ENCODE data around the gene SURF4.

SURF4 gene

DNA sequence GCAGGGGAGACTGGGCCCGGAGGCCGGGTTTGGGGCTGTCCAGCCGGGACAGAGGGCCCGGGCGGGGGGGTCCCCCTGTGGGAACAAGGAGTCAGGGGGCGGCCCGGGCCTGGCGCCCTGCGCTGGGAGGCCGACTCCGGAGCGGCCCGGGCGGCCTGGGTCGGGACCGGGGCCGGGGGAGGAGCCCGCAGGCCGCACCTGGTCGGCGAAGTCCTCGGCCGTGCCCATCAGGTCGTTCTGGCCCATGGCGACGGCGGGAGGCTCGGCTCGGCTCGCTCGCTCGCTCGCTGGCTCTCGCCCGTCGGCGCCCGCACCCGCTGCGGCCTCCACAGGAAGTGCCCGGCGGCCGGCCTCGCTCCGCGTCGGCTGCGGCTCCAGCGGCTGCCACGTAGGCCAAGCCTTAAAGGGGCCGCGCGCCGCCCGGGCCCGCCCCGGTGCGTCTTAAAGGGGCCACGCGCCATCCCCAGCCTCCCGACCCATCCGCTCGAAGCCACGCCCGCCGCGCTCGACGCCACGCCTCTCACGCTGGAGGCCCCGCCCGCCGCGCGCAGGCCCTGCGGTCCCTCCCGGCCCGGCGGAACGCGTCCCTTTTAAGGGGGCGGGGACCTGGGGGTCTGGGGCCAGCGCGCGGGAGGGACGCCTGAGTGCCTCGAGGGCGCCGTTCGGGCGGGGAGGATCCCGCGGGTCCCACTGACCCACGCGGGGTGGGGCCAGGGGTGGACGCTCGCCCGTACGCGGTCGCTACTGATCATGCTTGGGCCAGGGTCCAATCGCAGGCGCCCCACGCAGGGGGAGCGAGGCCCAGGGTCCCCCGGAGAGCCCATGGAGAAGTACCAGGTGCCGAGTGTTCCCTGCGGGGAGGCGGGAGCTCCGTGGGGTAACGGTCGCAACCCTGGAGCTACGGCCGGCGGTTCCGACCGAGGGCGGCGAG lies at the start of gene SURF4, which contains the start of gene STKLD1:
TSS of gene SURF4 (minus strand) at position 337 of the 931 bp plus-strand sequence. CDS start at position 246, 91 bp downstream.
TSS of gene STKLD1 (plus strand) at position 643 of the 931 bp plus-strand sequence. CDS start at position 751, 108 bp downstream.
- peak; percentile 99 for DNase-seq (ENCODE audit: low read depth)
- no peaks in the 10 kb centered on the region for H3K9me3 ChIP-seq (ENCODE audit: control insufficient read depth, low read length)
- peak within 1 kb of the TSS; percentile 96 for H3K4me3 ChIP-seq (ENCODE audit: low read length)
- H3K4me1 ChIP-seq (ENCODE audit: control insufficient read depth, insufficient read depth, low read length), result peaks cover 55% of the 10 kb centered on the region
- H3K36me3 ChIP-seq (ENCODE audit: control insufficient read depth, insufficient read depth, low read length, severe bottlenecking), result peaks cover 10% of the 10 kb centered on the region
- H3K27me3 ChIP-seq (replicated peaks; ENCODE audit: control insufficient read depth, insufficient read depth, low read length), result no peaks in the 10 kb centered on the region
- peak within 1 kb of the TSS; percentile 99 for H3K9ac ChIP-seq (ENCODE audit: low read length)

DNA sequence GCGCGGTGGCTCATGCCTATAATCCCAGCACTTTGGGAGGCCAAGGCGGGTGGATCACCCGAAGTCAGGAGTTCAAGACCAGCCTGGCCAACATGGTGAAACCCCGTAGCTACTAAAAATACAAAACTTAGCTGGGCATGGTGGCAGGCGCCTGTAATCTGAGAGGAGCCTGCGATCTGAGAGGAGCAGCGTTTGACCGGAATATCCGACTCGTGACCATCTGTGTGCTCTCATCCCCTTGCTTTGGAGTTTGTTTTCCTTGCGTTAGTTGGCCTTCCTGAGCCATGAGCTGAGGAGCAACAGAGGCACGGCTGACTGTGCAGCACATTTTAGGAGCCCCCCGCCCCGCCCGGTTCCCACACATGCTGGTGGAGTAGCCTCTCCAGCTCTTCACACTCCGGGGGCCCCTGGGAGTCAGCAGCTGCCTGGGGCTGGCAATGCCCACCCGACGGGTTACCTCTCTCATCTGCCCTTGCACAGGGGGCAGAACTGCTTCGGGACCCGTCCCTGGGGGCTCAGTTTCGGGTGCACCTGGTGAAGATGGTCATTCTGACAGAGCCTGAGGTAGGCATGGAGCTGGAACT lies 49.3 kb upstream of the SURF4 start:
- Histone ChIP-seq H3K36me3 (ENCODE audit: control insufficient read depth, insufficient read depth, low read length, severe bottlenecking) (no peaks in the 10 kb centered on the region), H3K9ac (ENCODE audit: low read length) (no peak overlapping the region), H3K4me3 (ENCODE audit: low read length) (no peak overlapping the region), H3K27me3 (replicated peaks; ENCODE audit: control insufficient read depth, insufficient read depth, low read length) (peaks cover 12% of the 10 kb centered on the region), H3K9me3 (ENCODE audit: control insufficient read depth, low read length) (no peaks in the 10 kb centered on the region), H3K4me1 (ENCODE audit: control insufficient read depth, insufficient read depth, low read length) (no peaks in the 10 kb centered on the region)
- no peak for DNase-seq (ENCODE audit: low read depth)

DNA sequence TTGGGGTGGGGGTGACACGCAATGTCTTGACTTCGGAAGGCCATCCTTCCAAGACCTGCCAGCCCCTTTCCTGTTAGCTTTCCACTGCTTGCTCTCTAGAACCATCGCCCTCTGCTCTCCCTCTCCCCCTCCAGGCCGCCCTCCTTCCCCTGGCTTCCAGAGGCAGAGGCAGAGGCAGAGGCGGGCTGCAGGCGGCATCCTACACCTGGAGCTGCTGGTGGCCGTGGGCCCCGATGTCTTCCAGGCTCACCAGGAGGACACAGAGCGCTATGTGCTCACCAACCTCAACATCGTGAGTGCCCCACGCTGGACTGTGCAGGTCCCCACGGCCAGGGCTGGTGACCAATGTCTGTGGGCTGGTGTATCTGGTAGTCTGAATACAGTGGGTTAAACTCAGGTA lies 48.3 kb upstream of the SURF4 start:
- Histone ChIP-seq H3K4me1 (ENCODE audit: control insufficient read depth, insufficient read depth, low read length) (no peaks in the 10 kb centered on the region), H3K9me3 (ENCODE audit: control insufficient read depth, low read length) (no peaks in the 10 kb centered on the region), H3K36me3 (ENCODE audit: control insufficient read depth, insufficient read depth, low read length, severe bottlenecking) (no peaks in the 10 kb centered on the region), H3K27me3 (replicated peaks; ENCODE audit: control insufficient read depth, insufficient read depth, low read length) (peaks cover 12% of the 10 kb centered on the region), H3K4me3 (ENCODE audit: low read length) (no peak overlapping the region), H3K9ac (ENCODE audit: low read length) (no peak overlapping the region)
- DNase-seq (ENCODE audit: low read depth), result no peak

DNA sequence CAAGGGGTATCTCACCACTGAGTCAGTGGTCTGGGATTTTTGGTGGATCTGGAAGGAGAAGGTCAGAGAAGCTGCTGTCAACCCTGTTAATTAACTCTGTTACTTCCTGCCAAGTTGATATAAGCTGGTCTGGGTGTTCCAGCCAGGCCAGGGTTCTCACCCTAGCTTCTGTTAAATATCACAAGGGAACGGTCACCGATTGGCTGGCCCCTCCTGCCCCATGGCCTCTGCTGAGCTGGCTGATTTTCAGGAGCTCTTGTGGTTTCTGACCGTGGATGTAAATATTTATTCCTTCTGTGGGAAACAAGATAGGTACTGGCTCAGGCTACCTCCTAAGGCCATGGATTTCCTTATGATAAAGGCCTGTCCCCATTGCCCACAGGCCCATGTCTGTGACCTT lies 47.4 kb upstream of the SURF4 start:
- Histone ChIP-seq H3K4me3 (ENCODE audit: low read length) (no peak overlapping the region), H3K9ac (ENCODE audit: low read length) (no peak overlapping the region), H3K36me3 (ENCODE audit: control insufficient read depth, insufficient read depth, low read length, severe bottlenecking) (no peaks in the 10 kb centered on the region), H3K4me1 (ENCODE audit: control insufficient read depth, insufficient read depth, low read length) (peaks cover 3% of the 10 kb centered on the region), H3K9me3 (ENCODE audit: control insufficient read depth, low read length) (no peaks in the 10 kb centered on the region), H3K27me3 (replicated peaks; ENCODE audit: control insufficient read depth, insufficient read depth, low read length) (peaks cover 12% of the 10 kb centered on the region)
- no peak for DNase-seq (ENCODE audit: low read depth)

DNA sequence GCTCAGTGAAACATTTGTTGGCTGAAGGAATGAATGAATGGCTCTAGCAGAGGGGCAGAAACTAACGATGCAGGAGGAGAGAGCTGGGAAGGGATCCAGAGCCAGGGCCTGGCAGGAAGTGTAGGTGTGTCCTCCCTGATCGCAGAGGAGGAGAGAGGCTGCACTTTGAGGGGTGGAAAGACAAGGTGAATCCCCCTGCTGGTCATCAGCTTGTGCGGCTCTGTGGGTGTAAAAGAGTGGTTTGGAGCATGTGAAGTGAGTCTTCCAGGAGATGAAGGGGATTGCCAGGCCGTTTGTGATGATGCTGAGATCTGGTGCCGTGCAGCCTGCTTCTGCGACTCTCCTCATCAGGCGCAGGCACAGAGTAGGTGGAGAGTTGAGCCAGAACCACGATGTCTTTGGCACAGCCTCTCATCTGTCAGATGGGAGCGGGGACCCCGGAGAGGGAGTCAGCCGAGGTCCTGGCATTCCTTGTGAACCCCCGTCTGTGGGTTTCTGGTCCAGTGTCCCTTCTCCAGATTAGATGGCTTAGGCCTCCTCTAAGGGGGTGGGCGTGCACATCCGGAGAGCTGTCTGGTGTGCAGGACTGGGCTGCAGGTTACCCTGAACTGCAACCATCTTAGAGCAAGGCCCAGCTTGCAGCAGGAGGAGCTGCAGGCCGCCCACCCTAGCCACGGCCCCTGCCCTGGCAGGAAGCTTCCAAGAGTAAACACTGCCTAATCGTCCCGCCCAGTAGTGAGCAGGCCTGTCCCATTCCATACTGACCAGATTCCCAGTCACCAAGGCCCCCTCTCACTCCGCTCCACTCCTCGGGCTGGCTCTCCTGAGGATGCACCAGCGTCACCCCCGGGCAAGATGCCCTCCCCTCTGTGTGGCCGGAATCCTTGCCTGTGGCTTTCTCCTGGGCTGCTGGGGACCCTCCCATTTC lies 46.0 kb upstream of the SURF4 start, which contains the start of gene ADAMTS13:
TSS of gene ADAMTS13 (plus strand) at position 753 of the 928 bp plus-strand sequence. CDS start at position 830, 77 bp downstream.
- H3K36me3 ChIP-seq (ENCODE audit: control insufficient read depth, insufficient read depth, low read length, severe bottlenecking), result no peaks in the 10 kb centered on the region
- no peaks in the 10 kb centered on the region for H3K9me3 ChIP-seq (ENCODE audit: control insufficient read depth, low read length)
- H3K4me3 ChIP-seq (ENCODE audit: low read length), result no peak within 1 kb of the TSS
- H3K9ac ChIP-seq (ENCODE audit: low read length), result no peak within 1 kb of the TSS
- H3K27me3 ChIP-seq (replicated peaks; ENCODE audit: control insufficient read depth, insufficient read depth, low read length), result no peaks in the 10 kb centered on the region
- no peak for DNase-seq (ENCODE audit: low read depth)
- H3K4me1 ChIP-seq (ENCODE audit: control insufficient read depth, insufficient read depth, low read length), result peaks cover 5% of the 10 kb centered on the region

DNA sequence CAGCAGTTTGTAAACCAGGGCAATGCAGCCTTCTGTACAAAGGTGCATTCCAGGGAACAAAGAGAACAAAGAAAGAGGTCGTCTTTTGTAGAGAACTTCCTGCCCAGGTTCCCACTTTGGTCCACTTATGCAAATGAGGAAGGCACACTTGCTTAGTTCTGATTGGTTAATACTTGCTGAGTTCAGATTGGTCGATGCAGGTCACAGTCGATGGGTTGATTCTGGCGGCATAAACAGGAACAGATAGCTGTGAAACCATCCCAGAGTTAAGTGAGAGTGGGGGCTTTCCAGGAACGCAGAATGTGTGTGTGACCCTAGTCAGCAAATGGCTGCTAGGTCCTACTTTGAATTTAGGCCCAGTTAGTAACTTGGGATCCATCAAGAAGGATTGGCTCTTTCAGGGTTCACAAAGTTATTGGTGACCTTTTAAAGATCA lies 44.5 kb upstream of the SURF4 start:
- Histone ChIP-seq H3K9me3 (ENCODE audit: control insufficient read depth, low read length) (no peaks in the 10 kb centered on the region), H3K36me3 (ENCODE audit: control insufficient read depth, insufficient read depth, low read length, severe bottlenecking) (peaks cover 3% of the 10 kb centered on the region), H3K9ac (ENCODE audit: low read length) (no peak overlapping the region), H3K27me3 (replicated peaks; ENCODE audit: control insufficient read depth, insufficient read depth, low read length) (no peaks in the 10 kb centered on the region), H3K4me1 (ENCODE audit: control insufficient read depth, insufficient read depth, low read length) (peaks cover 15% of the 10 kb centered on the region), H3K4me3 (ENCODE audit: low read length) (no peak overlapping the region)
- DNase-seq (ENCODE audit: low read depth), result no peak

DNA sequence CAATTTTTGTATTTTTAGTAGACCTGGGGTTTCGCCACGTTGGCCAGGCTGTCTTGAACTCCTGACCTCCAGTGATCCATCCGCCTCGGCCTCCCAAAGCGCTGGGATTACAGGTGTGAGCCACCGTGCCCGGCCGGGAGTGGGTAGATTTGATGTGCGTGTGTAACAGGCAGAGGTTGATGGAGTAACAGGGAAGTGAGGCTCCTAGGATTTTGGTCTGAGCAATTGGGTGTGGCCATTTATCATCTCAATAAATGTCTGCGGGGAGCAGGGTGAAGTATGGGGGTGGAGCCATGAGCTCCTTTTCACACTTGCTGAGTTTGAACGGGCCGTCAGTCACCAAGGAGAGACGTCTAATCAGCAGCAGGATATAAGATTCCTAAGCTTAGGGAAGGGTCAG lies 43.1 kb upstream of the SURF4 start:
- Histone ChIP-seq H3K4me3 (ENCODE audit: low read length) (peak overlapping the region; percentile 95), H3K27me3 (replicated peaks; ENCODE audit: control insufficient read depth, insufficient read depth, low read length) (no peaks in the 10 kb centered on the region), H3K9ac (ENCODE audit: low read length) (peak overlapping the region; percentile 93), H3K36me3 (ENCODE audit: control insufficient read depth, insufficient read depth, low read length, severe bottlenecking) (peaks cover 15% of the 10 kb centered on the region), H3K4me1 (ENCODE audit: control insufficient read depth, insufficient read depth, low read length) (peaks cover 15% of the 10 kb centered on the region), H3K9me3 (ENCODE audit: control insufficient read depth, low read length) (no peaks in the 10 kb centered on the region)
- DNase-seq (ENCODE audit: low read depth), result no peak

DNA sequence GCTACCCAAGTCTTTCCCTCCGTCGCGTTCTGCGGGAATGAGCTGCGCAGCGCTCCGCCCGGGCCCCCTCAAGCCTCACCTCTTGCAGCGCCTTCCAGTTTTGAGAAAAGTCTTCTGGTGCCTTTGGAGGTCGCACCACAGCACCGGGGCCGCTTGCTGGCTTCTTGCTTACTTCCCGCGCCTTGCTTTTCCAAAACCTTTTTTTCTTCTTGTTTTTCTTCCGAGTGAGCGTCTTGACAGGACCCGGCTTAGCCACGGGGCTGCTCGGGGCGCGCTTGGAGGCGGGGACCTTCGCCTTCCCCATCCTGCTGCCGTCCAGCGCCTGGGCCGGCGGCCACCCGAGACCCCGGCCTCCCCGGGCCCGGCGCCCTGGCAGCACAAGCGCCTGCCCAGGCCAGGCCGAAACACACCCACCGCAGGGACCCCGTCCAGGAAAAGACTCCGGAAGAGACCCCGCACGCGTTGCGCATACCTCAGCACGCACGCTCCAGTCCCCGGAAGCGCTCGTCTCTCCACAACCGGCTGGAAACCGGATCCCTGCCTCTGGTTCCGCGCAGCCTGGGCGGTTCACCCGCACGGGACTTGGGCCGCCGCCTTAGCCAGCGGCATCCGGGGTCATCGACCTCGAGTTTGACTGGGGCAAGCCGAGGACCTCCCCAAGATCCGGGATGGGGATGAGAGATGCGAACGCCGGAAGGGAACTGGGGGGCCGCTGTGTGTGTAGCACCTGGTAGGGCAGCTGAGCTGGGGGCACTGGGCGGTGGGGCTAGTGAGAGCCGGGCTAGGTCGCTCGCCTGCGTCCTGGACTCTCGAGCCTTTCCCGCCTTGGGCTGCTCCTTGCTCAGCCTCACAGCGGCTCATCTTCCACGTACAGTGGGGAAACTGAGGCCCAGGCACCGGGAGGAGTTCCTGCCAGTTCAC lies 41.9 kb upstream of the SURF4 start, which contains the start of gene REXO4:
TSS of gene REXO4 (minus strand) at position 470 of the 921 bp plus-strand sequence. CDS start at position 304, 166 bp downstream.
- peak; percentile 92 for DNase-seq (ENCODE audit: low read depth)
- Histone ChIP-seq H3K9me3 (ENCODE audit: control insufficient read depth, low read length) (no peaks in the 10 kb centered on the region), H3K4me1 (ENCODE audit: control insufficient read depth, insufficient read depth, low read length) (peaks cover 15% of the 10 kb centered on the region), H3K9ac (ENCODE audit: low read length) (peak within 1 kb of the TSS; percentile 93), H3K36me3 (ENCODE audit: control insufficient read depth, insufficient read depth, low read length, severe bottlenecking) (peaks cover 24% of the 10 kb centered on the region), H3K4me3 (ENCODE audit: low read length) (peak within 1 kb of the TSS; percentile 95), H3K27me3 (replicated peaks; ENCODE audit: control insufficient read depth, insufficient read depth, low read length) (no peaks in the 10 kb centered on the region)

DNA sequence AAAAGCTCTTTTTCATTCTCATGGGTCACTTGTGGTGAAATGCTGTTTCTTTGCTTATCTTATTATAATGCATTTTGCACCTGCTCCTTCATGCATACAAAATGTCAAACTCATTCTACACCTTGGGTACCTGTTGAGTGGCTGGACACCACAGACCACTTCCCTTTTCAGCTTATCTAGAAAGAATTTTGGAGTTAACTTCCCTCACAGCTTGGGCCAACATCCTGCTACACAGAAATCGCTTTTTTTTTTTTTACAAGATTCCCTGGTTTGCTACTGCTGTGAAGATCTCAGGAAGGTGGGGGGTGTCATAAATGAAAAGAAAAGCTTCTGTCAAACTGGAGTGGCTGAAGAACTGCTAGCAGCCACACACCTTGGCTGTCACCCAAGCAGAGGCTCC lies 39.3 kb upstream of the SURF4 start:
- Histone ChIP-seq H3K9ac (ENCODE audit: low read length) (no peak overlapping the region), H3K4me1 (ENCODE audit: control insufficient read depth, insufficient read depth, low read length) (peaks cover 15% of the 10 kb centered on the region), H3K27me3 (replicated peaks; ENCODE audit: control insufficient read depth, insufficient read depth, low read length) (no peaks in the 10 kb centered on the region), H3K4me3 (ENCODE audit: low read length) (no peak overlapping the region), H3K9me3 (ENCODE audit: control insufficient read depth, low read length) (no peaks in the 10 kb centered on the region), H3K36me3 (ENCODE audit: control insufficient read depth, insufficient read depth, low read length, severe bottlenecking) (peaks cover 46% of the 10 kb centered on the region)
- DNase-seq (ENCODE audit: low read depth), result no peak

DNA sequence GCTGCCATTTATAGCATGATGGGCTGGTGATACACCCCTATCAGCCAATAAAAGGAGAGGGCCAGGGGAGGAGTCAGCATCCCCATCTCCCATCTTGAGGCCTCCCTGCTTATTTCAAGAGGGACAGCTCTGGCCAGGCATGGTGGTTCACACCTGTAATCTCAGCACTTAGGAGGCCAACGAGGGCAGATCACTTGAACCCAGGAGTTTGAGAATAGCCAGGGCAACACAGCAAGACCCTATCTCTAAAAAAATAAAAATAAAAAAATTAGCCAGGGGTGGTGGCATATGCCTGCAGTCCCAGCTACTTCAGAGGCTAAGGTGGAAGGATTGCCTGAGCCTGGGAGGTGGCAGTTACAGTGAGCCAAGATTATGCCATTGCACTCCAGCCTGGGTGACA lies 32.2 kb upstream of the SURF4 start:
- no peak for DNase-seq (ENCODE audit: low read depth)
- Histone ChIP-seq H3K36me3 (ENCODE audit: control insufficient read depth, insufficient read depth, low read length, severe bottlenecking) (peaks cover 68% of the 10 kb centered on the region), H3K9ac (ENCODE audit: low read length) (no peak overlapping the region), H3K4me3 (ENCODE audit: low read length) (no peak overlapping the region), H3K4me1 (ENCODE audit: control insufficient read depth, insufficient read depth, low read length) (peaks cover 16% of the 10 kb centered on the region), H3K27me3 (replicated peaks; ENCODE audit: control insufficient read depth, insufficient read depth, low read length) (no peaks in the 10 kb centered on the region), H3K9me3 (ENCODE audit: control insufficient read depth, low read length) (no peaks in the 10 kb centered on the region)
